ENCODE results near the gene CYP27C1.

GRCh38 chr2:127146071-127146725 lies 73.9 kb downstream of the CYP27C1 start:
- TF ChIP-seq CTCF (IDR thresholded peaks at IDR 0.05; ENCODE audit: low read depth, low read length, poor library complexity, severe bottlenecking) (no peak), EZH2phosphoT487 (IDR thresholded peaks at IDR 0.05; ENCODE audit: borderline replicate concordance, low read length) (no peak)
